Endometrial microvascular endothelial cells (primary cell): ENCODE results near the gene ZNF282. TPM values are rescaled to one million over a fixed set of nuclear protein-coding genes. Genes with fewer than 3 reads are reported as not detected.

Experiments
- in situ Hi-C: cut with HindIII; loops from 2 replicates; pipeline ENCODE4 v1.10.0; 2017; ENCODE audit warnings: low sequenced_read_pairs, low pct_unique_long_range_greater_than_20kb; ENCODE audit errors: inconsistent ontology term
- total RNA-seq: library from RNA; depleted of rRNA; stranded (reverse); fragments of >200 nt; gene quantifications from one replicate; pipeline ENCODE4 v1.2.3, GENCODE V29; 2015; ENCODE audit errors: inconsistent ontology term

Gene ZNF282
- total RNA-seq, 1 donor from 2014 or later = 23.7 TPM

DNA sequence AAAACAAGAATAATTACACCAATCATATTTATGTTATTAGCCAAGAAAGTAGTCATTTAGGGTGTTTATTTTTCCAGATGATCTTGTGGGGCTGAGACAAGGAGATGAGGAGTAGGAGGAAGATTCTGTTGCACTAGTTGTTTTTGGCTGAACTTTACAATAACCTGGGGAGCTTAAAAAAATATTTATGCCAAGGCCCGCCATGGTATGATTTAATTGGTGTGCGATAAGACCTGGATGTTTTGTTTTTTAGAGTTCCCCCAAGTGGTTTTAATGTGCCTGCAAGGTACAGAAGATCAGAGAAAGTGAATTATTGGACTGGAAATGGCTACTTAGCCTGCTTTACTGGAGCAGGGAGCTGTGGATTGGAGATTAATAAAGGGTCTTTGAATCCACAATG, 7.1 kb upstream of the ZNF282 start:
- in situ Hi-C loops = no loop called here

DNA sequence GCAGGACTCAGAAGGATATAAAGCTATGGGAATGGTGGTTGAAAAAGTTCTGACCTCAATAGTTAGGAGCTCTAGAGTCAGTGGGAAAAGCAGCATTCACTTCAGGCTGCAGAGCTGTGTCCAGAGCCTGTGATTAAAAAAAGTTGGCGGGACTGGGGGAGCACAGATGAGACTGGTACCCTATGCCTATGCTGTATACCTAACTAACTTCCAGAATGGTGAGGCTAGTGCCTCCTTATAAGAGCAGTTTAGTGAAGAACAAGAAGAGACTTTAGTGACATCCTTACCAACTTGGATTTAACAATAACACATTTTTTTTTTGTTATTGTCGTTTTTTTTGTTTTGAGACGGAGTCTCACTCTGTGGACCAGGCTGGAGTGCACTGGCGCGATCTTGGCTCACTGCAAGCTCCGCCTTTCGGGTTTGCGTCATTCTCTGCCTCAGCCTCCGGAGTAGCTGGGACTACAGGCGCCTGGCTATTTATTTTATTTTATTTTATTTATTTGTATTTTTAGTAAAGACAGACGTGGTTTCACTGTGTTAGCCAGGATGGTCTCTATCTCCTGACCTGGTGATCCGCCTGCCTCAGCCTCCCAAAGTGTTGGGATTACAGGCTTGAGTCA, 6.6 kb upstream of the ZNF282 start:
- in situ Hi-C loops = no loop called here

DNA sequence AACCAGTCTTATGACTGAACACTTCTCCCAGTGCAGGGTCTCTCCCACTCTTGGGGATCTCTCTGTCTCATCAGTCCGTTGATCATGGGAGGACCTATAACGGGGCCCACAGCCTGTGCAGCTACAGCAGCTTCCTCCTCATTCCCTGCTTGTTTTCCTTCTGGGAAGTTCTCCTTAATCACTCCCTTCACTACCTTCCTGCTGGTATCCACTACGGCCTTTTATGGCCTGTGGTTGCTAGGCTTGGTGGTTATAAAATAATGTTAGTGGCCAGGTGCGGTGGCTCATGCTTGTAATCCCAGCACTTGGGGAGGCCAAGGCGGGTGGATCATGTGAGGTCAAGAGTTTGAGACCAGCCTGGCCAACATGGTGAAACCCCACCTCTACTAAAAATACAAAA, 3.5 kb upstream of the ZNF282 start:
- in situ Hi-C loops = no loop called here

DNA sequence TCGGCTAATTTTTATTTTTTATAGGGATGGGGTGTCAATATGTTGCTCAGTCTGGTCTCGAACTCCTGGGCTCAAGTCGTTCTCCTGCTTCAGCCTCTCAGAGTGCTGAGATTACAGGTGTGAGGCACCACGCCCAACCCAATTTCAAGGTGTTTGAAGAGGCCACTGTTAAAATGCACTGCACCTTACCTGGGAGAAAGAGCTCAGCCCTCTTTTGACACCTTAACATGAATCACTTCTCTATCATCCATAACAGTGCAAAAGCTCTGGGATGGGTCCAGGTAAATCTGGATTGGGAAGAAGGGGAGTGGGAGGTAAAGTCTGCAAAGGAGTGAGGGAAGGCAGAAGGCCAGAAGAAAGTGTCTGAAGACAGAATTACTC, 557 bp upstream of the ZNF282 start:
- in situ Hi-C loops = no loop called here

DNA sequence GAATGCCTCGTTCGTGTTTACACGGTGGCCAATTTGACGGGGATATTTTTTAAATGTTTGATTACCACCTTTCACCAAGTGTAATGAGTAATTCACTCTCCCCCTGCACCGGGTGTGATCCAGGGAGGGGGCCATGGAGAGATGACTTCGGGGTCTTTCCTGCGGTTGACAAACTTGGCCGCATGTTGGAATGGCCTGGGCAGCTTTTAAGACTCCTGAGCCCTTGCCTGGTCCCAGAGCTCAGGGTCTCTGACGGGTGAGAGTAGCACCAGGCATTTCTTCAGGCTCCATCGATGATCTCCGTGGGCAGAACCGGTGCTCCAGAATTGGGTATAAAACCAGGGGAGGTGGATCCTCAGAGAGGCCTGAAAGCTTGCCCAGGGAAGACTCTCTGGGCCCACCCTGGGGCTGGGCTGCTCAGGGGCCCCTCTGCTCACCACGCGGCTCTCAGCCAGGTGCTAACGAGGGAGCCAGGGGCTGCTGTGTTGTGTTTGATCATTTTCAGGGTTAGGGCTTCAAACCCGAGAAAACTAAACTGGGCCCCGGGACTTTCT, 882 bp downstream of the ZNF282 start:
- in situ Hi-C loops = no loop called here

DNA sequence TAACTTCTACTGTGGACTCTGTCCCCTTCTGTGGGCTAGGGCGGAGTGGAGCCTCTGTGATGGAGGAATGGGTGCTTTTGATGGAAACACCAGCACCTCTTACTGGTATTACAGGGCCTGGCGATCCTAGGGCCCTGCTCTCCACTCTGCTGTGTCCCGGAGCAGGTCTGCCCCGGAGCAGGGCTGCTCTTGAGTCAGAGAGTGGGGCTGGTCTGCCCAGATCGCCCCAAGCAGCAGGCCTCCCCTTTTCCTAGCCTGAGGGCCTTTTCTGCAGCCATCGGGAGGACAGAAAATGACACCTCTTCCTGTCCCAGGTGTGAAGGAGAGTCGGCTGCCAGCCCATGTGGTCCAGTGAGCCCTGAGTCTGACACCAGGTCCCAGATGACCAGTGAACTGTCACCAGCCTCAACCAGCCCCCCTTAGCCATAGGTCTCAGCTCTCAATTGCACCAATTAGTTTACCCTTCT, 1.4 kb downstream of the ZNF282 start:
- in situ Hi-C loops = no loop called here

DNA sequence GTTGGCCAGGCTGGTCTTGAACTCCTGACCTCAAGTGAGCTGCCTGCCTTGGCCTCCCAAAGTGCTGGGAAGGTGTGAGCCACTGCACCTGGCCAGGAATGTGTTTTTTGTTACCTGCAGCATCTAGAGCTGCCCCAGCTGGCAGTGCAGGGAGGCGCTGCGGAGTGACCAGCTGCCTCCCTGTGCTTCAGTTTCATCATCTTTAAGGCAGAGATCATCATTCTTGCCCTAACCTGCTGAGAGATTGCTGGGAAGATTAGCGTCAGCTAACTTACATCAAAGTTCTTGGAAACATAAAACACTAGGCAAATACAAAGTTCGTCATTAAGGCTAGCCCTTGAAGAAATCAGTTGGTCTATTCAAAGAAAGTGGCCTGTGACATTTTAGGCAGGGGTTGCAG, 2.3 kb downstream of the ZNF282 start:
- in situ Hi-C loops = no loop called here

DNA sequence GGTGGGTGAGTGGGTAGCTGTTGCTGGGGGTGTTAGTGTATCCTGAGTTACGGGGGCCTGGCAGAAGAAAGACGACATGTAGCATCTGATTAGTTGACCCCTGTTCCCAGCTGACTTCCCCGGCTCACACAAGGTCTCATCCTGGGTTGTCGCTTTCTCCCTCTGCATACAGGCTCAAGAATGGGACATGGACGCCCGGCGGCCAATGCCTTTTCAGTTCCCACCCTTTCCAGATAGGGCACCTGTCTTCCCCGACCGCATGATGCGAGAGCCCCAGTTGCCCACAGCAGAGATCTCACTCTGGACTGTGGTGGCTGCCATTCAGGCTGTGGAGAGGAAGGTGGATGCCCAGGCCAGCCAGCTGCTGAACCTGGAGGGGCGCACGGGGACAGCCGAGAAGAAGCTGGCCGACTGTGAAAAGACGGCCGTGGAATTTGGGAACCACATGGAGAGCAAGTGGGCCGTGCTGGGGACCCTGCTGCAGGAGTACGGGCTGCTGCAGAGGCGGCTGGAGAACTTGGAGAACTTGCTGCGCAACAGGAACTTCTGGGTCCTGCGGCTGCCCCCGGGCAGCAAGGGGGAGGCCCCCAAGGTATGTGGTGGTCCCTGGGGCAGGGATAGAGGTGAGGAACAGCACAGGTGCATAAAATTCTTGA, 2.9 kb downstream of the ZNF282 start:
- in situ Hi-C loops = no loop called here

DNA sequence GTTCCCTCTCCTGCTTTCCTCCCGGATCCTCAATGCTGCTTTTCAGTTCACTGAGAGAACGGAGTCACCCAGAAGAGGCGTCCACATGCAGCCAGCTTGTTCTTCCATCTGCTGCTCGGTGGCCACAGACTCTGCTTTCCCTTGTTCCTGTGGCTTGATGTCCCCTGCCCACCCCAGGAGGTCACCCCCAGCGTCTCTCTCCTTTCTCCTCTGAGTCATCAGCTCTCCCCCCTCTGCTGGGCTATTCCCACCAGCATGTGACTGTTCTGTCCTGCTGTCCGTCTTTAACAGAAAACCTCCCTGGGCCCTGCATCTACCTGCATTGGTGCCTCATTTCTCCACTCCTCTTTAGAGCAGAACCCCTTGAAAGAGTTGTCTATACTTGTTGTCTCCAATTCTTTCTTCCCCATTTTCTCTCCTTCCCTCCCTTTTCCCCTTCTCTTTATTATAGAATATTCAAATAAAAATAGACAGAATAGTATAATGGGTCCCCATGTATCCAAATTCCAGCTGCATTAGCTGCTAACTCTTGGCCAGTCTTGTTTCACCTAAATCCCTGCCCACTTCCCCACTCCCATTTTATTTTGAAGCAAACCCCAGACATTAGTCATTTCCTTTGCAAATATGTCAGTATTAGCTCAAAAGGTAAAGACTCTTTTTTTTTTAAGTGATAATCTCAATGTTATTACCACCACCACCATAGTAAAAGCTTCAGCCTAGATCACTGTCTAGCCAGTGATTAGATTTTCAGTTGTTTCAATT, 4.1 kb downstream of the ZNF282 start:
- in situ Hi-C loops = no loop called here

DNA sequence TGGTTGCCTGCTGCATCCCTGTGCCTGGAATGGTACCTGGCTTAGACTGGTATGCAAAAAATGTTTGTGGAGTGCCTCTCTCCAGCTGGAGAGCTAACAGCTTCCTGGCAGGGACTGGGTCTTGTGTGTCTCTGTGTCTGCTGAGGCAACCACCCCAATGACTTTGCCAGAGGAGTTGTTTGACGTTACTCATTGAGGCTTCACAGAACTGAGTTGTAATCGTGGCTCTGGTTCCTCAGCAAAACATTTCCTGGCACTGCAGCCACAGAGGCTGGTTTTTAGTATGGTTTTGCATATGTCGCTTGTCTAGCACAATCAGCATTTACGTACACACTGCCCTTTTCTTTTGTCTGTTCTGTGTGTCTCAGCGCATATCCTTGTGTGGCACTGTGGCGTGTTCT, 7.5 kb downstream of the ZNF282 start:
- in situ Hi-C loops = no loop called here

DNA sequence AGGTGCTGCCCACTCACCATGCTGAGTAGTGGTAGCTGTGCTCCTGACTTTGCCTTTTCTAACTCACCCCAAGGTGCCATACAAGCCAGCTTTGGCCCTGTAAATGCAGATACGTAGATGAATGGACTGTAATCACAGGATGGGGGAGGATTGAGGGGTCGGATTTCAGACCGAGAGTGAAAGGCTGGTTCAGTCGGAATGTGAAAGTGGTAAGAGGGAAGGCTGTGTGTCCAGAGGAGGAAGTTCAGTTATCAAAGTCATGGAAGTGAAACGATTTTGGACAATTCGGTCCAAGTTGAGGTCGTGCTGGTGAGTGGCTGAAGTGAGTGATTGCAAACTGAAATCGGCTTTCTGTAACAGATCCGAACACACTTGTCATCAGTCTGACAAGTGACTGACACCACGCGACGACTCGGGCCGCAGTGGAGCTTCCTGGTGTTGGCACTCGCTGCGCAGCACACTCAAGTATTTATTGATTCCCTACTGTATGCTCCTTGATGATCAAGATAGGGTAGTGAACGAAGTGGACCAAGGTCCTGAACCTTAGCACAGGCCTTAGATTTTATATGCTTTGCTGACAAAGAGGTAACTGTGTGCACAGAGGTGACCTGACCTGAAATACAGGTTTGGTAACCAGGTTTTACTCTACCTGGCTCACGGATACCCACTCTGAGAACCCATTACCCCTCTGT, 10.5 kb downstream of the ZNF282 start:
- in situ Hi-C loops = no loop called here

DNA sequence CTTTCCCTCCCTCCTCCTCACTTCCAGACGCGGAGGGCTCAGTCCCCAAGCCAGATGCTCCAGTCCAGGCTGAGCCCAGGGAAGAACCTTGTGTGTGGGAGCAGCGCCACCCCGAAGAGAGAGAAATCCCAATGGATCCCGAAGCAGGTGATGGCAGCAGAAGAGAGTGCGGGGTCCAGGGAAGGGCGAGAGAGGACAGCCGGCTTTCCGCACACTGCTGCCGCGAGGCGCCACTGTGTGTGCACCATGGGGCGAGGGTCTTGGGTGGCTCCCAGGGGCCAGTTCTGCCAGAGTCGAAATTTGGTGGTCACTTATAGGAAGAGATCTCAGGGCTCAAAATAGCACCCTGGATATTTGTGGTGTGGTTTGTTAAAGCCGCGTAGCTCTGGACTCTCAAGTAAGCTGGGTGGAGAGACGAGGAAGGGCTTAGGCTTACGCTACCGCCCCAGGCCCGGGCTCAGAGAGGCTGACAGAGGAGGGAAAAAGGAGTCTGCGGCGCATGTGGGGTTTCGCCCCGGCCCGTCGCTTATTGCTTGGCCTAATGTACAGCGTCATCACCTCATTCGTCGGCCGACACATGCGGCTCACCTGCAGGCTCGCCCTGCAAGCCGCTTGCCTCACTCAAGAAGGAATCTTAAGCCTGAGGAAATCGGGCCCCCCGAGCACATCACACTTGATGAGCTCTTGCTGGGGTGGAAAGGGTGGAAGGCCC, 12.1 kb downstream of the ZNF282 start:
- in situ Hi-C loops = no loop called here

DNA sequence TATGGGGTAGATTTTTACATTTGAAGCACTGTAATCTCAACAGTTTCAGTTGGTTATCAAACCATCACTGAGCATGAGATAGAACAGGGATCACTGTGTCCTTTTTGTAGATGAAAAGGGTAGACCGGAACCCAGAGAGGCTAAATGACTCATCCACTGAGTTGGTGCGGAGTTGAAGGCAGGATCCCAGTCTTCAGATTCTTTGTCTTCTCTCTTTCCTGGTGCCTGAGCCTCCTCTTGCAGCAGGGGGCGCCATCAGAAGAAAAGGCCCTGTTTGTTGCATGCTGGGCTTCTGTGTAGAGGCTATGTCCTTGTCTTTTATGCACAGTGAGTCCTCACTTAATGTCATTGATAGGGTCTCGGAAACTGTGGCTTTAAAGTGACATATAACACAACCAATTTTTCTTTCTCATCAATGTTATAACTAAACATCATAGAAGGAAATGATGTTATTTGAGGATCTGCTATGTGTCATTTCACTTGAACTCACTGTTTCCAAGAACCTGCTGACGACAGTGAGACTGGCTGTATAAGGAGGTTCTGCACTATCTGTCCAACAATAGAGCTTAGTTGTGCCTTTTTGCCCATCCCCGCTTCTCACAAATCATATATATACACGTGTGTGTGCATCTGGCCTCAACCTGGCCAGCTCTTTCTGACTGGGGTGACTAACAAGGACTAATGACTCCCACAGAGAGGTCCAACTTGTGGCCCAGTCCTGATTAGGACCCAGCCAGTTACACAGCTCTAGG, 14.3 kb downstream of the ZNF282 start:
- in situ Hi-C loops = no loop called here

DNA sequence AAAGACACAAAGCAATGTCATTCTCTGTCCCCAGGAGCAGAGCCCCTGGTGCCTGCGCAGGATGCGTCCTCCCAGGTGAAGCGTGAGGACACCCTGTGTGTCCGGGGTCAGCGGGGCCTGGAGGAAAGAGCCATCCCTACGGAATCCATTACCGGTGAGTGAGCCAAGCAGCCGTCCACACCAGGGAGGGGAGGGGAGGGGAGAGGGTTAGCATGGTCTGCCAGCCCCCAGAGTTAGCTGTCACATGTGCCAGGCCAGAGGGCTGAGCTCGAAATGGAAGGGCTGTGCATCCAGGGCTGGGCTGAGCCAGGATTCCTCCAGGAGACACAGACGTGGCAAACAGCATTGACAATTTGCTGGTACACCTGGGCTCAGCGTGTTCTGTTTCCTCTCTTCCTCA, 15.2 kb downstream of the ZNF282 start:
- in situ Hi-C loops = no loop called here

DNA sequence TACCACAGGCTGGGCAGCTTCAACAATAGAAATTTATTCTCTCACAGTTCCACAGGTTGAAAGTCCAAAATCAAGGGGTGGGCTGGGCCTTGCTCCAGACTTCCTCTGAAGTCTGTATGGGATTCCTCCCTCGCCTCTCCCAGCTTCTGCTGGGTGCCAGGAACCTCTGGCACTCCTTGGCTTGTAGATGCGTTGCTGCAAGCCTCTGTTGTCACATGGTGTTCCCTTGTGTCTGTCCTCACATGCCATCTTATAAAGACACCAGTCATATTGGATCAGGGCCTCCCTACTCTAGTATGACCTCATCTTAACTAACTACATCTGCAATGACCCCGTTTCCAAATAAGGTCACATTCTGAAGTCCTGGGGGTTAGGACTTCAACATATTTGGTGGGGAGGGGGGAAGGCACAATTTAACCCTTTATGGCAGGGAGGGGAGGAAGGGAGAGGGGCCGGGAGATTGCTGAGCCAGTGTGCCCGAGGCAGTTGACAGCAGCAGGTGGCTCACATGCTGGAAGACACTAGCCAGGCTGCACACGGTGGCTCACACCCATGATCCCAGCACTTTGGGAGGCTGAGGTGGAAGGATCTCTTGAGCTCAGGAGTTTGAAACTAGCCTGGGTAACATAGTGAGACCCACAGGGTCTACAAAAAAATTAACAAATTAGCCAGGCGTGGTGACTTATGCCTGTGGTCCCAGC, 18.8 kb downstream of the ZNF282 start:
- in situ Hi-C loops = no loop called here

DNA sequence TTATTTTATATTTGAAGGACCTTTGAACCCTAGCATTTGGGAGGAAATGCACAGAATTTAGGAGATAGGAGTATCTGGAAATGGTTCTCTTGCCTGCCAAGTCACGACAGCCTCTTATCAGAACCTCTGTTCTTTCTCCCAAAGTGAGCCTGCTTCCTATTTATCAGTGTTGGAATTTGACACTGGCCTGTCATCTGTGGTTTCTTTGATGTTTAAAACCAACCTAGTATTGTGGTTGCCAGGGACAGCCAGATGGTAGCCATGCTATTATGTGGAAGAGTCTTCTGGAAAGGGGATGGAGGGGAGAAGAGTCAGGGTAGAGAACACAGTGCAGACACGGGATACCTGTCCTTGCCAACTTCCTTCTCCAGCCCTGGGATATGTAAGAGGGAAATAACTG, 21.1 kb downstream of the ZNF282 start:
- in situ Hi-C loops = no loop called here

DNA sequence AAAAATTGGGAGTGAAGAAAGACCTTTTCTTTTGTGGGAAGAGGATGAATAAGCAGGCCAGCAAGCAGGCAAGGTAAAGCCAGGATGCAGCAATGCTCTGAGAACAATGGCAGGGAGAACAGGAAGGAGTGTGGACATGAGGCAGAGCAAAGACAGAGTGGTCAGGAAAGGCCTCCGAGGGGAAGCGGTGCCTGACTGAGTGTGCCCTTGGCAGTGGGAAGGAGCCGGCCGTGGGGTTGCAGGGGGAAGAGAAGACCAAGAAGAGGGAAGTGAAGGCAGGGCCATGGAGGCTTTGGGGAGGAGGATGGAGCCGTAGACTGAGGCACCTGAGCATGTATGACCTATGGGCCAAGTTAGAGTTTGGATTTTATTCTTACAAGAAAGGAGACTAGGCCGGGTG, 22.2 kb downstream of the ZNF282 start:
- in situ Hi-C loops = no loop called here
